Endothelial cell of umbilical vein (primary cell): Measurements from ENCODE around the gene TXNRD3.

Experiments used
- MYC ChIP-seq: IDR thresholded peaks from one replicate; pipeline ENCODE4 v1.6.1; 2011; ENCODE audit warnings: mild to moderate bottlenecking, low read depth, low read length
- TF ChIP-seq, protein P1 (sequence below), 2 donors: IDR thresholded peaks; 1 replicate in 1 of 2; 2 replicates in 1 of 2; pipeline ENCODE4 v1.5.1; 2011; ENCODE audit warnings: low read length in 2 of 2, mild to moderate bottlenecking in 2 of 2, moderate library complexity in 2 of 2, control low read depth in 1 of 2, inconsistent platforms in 1 of 2, low read depth in 1 of 2; ENCODE audit not compliant: insufficient read depth in 1 of 2; ENCODE audit errors: extremely low read depth in 1 of 2
- TF ChIP-seq, protein P2 (sequence below): IDR thresholded peaks from 2 replicates; pipeline ENCODE4 v1.6.1; 2011; ENCODE audit not compliant: insufficient read depth, insufficient read length

DNA sequence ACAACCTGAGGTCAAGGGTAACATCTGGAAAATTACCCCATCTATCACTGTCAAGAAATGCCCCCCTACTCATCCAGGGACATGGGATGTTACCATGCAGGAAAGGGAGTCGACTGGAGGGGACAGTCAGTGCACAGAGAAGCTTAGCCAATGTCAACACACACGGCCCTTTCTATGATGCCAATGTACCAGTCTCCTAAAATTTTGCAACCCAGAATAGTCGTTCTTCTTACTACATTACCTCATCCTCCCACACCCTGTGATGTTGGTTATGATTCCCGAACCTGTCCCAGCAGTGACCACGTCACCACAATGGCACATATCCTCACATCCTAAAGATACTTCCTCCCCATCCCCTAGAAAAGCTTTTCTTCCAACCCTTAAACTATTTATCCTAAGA, 20.1 kb downstream of the TXNRD3 start:
- TF ChIP-seq, protein P1, sequence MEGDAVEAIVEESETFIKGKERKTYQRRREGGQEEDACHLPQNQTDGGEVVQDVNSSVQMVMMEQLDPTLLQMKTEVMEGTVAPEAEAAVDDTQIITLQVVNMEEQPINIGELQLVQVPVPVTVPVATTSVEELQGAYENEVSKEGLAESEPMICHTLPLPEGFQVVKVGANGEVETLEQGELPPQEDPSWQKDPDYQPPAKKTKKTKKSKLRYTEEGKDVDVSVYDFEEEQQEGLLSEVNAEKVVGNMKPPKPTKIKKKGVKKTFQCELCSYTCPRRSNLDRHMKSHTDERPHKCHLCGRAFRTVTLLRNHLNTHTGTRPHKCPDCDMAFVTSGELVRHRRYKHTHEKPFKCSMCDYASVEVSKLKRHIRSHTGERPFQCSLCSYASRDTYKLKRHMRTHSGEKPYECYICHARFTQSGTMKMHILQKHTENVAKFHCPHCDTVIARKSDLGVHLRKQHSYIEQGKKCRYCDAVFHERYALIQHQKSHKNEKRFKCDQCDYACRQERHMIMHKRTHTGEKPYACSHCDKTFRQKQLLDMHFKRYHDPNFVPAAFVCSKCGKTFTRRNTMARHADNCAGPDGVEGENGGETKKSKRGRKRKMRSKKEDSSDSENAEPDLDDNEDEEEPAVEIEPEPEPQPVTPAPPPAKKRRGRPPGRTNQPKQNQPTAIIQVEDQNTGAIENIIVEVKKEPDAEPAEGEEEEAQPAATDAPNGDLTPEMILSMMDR (IDR thresholded peaks at IDR 0.05; ENCODE audit: extremely low read depth in 1 of 2, insufficient read depth in 1 of 2, low read depth in 1 of 2, low read length in 2 of 2), result no peak
- TF ChIP-seq, protein P2, sequence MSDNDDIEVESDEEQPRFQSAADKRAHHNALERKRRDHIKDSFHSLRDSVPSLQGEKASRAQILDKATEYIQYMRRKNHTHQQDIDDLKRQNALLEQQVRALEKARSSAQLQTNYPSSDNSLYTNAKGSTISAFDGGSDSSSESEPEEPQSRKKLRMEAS, result no peak
- TF ChIP-seq MYC, result no peak
